ENCODE data around the gene PTCH2.
"Not testable (repeated sequence)": the region's sequence is repeated elsewhere in the genome, so short reads cannot be mapped to it uniquely, and the experiment has no call there.

The PTCH2 gene

GRCh38 chr1:44803312-44804095 is 39.5 kb downstream of the PTCH2 start:
- no peak for DNase-seq

DNA sequence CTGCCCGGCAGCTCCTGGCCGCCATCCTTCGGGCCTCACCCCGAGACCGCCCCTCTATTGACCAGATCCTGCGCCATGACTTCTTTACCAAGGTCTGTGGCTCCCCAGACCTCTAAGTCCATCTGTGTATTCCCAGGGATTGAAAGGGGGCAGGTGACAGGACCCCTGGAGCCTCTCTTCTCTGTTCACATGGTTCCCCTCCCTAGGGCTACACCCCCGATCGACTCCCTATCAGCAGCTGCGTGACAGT is 40.1 kb downstream of the PTCH2 start:
- no peak for DNase-seq

DNA sequence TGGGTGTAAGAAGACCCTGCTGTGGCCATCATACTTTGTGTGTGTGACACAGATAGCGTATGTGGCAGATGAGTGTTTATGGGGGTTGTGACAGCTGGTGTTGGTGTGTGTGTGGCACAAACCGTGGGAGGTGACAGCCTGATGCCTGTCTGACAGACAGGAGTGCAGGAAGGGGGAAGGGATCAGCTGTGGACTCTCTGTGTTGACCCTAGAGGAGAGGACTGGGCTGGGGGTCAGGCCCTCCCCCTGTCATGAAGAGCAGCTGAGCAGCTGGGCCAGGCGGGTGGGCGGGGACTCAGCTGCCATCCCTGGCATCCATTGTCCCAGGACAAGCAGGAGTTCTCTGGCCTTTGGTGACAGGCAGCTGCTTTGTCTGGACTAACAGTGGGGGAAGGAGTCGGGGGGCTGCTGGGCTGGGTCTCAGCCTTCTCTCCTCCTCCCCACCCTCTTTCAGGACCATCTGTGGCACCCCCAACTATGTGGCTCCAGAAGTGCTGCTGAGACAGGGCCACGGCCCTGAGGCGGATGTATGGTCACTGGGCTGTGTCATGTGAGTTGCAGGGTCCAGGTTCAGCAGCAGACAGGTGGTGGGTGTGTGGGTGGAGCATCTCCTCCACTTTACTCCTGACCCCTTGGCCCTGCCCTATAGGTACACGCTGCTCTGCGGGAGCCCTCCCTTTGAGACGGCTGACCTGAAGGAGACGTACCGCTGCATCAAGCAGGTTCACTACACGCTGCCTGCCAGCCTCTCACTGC is 40.6 kb downstream of the PTCH2 start:
- no peak for DNase-seq

DNA sequence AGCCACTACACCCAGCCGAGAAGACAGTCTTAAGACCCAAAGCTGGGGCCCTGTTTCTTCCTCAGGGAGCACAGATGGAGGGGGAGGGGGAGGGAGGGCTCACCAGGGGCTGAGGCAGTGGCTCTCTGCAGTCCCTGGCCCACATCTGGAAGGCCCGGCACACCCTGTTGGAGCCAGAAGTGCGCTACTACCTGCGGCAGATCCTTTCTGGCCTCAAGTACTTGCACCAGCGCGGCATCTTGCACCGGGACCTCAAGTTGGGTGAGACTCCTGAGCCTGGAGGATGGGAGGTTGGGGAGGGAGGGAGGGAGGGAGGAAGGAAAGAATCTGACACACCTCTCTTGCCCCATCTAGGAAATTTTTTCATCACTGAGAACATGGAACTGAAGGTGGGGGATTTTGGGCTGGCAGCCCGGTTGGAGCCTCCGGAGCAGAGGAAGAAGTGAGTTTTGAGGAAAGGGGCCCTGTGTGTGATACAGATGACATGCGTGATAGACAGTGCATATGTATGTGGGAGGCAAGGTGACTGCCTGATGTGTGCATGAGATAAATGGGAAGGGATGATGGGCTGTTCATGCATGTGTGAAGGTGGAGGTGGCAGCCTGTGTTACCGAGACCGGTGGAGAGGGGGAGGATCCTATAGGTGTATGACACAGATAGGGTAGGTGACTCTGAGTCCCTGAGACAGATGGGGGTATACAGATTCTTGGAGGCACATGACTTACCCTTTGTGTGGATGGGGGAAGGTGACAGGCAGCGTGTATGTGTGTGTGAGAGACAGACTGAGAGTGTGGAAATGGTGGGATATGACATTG is 41.4 kb downstream of the PTCH2 start:
- peak; percentile 42 for DNase-seq

DNA sequence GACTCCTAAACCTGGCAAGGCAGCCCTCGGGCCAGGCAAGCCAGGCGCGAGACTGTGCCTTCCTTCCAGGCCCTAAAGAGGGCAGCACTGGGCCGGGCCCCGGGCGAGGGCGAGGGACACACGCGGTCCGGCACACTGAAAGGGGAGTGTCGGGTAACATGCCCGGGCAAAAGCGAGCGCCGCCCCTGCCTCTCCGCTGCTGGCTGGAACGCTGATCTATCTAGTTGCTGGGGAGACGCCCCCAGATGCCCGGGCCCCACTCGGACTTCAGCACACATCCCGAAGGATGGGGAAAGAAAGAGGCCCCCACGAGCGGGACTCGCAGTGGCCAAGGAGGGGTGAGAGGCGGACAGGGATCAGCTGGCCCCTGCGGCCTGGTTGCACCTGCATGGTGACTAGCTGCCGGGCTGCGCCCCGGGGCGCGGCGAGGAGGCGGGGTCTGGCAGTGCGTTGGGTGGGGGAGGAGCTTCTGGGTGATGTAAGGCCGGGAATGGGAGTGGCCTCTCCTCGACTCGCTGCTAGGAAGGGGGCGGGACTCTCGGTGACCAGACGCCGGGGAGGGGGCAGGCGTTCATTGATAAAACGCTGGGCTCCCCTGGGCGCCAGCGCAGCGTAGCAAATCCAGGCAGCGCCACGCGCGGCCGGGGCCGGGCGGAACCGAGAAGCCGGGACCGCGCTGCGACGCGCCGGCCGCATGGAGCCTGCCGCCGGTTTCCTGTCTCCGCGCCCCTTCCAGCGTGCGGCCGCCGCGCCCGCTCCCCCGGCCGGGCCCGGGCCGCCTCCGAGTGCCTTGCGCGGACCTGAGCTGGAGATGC is 43.1 kb downstream of the PTCH2 start, which contains the start of gene PLK3:
TSS of gene PLK3 (plus strand) at position 608 of the 815 bp plus-strand sequence. CDS start at position 695, 87 bp downstream.
- DNase-seq = peak; percentile 100

- no peak for DNase-seq
Measured at GRCh38 chr1:44798481-44799365, 44.3 kb downstream of the PTCH2 start.

GRCh38 chr1:44797886-44798285 is 45.2 kb downstream of the PTCH2 start:
- not testable (repeated sequence) for DNase-seq

DNA sequence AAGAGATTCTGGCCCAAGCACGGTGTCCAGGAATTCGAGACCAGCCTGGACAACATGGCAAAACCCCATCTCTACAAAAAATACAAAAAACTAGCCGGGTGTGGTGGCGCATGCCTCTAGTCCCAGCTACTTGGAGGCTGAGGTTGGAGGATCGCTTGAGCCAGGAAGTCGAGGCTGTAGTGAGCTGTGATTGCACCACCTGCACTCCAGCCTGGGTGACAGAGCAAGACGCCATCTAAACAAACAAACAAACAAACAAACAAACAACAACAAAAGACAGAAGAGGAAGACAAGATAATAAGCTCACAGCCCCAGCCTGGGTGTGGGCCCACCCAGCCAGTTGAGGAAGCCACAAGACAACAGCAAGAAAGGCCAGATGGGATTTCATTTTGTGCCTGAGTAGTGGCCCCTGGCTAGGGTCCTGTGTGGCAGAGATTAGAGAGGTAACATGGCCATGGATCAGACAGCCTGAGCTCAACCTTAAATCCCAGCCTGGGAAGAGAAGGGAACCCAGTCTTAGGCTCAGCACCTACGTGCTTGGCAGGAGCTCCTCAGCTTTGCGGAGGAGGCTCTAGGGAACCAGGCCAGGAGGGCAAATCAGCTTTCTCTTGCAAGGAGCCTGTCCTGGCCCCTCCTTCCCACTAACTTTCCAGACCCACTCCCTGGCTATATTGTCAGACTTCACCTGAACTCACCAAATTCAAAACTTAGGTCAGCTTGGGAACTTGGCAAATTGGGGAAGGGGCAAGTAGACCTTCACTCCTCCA is 50.1 kb downstream of the PTCH2 start:
- no peak for DNase-seq

GRCh38 chr1:44790968-44791801 is 51.9 kb downstream of the PTCH2 start:
- no peak for DNase-seq

- no peak for DNase-seq
Measured at GRCh38 chr1:44788120-44788860, 54.8 kb downstream of the PTCH2 start, which contains the start of gene BEST4. TSS of gene BEST4 (minus strand) at chr1:44788170. CDS start at chr1:44787705, 465 bp downstream.

- no peak for DNase-seq
Measured at GRCh38 chr1:44787506-44787905, 55.5 kb downstream of the PTCH2 start.

DNA sequence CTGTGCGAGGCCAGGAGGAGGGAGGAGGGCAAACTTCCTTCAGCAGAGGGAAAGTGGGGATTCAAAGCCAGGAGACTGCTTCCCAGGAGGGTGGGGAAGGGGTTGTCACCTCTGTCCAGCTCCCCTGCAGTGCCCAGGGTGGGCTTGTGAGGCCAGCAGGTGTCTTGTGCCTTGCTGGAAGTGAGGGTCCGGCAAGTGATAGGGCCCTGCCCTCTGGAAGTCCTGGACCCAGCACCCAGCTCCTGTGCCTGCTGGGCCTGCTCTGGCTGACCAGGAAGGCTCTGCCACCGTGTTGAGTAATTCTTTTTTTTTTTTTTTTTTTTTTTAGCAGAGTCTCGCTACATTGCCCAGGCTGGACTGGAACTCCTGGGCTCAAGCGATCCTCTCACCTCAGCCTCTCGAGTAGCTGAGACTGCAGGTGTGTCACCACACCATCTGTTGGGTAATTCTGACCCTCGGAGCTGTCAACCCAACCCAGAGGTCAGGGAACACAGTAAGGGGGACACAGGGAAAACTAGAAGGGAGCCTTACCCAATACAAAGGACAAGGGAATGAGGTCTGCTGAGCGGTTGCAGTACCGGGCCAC is 56.1 kb downstream of the PTCH2 start:
- DNase-seq = no peak

- peak; percentile 89 for DNase-seq
Measured at GRCh38 chr1:44786138-44786840, 56.8 kb downstream of the PTCH2 start.

DNA sequence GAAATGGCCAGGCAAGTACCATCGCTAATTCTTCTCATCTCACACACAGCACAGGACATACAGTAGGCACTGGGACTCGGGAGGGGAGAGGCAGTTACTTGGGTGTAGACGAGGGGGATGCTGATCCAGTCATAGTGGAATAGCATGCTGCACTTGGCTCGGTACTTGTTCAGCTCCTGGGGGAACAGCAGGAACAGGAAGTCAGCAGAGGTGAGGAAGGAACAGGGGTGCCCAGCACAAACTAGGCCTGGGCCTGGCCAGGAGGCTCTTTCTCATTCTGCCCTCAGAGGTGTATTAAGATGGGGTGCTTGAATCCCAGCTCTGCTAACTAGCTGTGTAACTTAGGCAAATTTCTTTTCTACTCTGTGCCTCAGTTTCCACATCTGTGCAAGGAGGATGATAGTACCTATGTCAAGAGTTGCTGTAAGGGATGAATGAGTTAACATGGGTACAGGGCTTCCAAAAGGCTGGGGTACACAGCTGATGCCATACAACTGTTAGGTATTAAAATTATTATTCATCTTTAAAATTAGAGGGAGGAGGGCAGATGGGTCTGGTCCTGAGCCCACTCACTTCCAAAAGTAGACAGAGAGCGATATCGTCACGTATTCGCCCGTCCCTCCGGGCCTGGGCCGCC is 57.4 kb downstream of the PTCH2 start:
- DNase-seq = no peak

DNA sequence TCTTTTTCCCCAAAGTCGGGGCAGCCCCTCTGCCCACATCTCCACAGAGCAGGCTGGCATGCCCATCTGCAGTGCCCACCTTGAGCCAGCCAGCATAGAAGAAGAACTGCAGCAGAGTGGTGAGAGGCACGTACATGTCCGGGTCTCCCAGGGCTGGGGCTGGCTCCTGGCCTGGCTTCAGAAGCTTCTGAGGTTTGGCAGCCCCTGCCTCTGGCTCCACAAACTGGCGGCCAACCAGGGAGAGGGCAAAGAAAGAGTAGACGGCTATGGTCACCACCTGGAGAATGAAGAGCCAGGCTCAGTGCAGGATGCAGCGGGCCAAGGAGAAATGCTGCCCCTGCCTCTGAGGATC is 58.0 kb downstream of the PTCH2 start:
- no peak for DNase-seq

DNA sequence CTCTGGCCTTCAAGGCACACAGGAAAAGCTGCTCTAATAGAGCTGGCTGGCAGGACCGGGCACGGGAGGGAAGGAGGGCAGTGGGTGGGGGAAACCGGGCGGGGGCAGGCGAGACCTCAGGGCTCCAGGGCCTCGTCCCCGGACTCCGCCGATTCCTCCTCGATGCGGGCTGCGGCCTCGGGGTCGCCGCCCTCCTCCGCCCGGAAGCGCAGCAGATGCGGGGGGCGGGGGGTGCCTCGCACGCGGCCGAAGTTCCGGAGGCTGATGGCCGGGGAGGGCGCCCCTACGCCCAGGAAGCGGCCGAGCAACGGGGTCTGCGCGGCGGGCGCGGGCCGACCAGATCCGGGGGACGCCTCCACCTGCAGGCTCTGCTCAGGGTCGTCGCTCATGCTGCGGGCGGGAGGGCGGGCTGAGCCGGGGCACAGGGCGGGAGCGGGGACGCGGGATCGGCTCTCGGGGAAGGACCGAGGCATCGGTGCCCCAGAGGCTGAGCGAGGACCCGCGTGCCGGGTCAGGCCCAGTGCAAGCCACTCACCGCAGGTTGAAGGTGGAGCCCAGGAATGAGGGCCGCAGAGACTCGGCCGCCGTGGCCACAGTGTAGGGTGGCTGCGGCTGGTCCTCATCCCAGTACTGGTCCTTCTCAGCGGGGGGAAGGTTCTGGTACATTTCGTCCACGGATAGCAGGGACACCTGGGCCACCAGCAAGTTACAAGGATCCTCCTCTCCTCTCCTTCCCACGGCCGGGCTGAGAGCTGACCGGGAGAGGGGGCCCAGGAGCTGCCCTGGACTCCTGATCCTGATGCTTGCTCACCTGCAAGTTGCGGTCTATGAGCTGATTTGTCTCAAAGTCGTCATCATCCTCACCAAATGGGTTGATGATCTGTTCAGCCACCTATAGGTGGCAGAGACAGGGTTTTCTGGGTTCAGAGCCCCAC is 58.7 kb downstream of the PTCH2 start:
- peak; percentile 70 for DNase-seq
